ENCODE data around the gene ABLIM2.
"Not testable (repeated sequence)": the region's sequence is repeated elsewhere in the genome, so short reads cannot be mapped to it uniquely, and the experiment has no call there.

ABLIM2 gene

DNA sequence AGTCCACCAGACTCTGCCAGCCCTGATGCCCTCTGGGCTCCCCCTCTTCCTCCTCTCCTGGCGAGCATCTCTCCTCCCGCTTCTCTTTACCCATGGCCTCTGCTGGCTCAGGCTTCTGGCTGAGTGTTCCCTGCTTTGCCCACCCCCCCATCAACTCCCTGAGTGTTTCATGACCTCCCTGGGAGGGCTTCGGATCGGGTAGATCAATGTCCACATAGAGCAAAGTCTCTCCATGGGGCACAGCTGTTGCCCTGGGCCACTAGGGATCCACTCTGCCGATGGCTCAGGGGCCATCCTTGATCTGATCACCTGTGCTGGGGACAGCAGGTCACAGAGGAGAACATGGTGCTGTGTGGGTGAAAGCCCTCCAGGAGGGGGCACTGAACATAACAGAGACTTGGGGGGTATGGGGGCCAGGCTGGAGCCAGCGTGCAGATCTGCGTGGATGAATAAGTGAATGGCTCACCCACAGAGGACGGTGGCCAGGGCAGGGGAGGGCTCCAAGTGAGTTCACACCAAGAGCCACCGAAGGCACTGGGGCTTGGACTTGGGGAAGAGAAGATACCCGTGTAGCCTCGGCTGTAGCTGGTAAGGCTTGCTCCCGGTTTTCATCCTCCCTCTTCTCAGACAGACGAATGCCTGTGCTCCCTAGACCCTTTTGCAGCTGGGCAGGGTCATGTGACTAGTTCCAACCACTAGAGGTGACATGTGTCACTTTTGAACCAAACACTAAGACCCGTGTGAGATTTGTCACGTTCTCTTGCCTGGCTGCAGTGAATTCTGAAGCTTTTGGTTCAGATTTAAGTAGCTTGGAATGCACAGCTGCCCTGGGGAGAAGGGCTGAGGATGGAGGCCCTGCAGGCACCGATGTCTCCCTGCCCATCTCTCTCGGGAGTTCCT lies 195.8 kb downstream of the ABLIM2 start:
- DNase-seq (ENCODE audit: low read depth) = no peak

DNA sequence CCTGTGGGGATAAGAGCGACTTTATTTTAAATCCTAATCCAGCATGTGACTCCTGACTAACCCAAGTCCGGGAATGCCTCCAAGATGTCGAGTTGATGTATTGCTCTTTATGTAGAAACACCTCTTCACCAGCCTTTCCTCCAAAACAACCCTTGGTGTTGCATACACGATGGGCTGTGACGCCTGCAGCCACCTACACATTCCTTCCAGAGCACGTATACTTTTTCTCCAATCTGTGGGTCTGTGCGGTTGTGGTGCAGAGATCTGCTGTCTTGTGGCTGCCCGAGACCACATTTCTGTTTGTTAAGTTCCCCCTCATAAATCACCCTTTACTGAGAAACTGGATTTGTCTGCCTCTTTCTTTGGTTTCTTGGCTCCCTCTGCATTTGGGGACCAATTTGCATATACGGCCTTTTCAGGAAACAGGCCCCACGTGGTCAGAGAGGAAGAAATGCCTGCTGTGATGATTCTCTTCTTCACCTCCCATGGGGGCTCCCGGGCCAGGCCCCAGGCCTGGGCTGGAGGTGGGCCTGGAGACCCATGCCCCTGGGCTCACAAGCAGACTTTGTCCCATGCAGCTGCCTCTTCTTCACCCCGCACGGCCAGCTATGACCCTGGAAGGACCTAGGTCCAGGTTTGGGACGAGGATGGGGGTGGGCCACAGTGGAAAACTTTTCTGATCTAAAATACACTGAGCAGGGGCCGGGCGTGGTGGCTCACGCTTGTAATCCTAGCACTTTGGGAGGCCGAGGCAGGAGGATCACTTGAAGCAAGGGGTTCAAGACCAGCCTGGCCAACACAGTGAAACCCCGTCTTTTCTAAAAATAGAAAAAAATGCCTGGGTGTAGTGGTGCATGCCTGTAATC lies 197.6 kb downstream of the ABLIM2 start:
- DNase-seq (ENCODE audit: low read depth) = peak; percentile 79

GRCh38 chr4:7960017-7960789 lies 198.4 kb downstream of the ABLIM2 start:
- DNase-seq (ENCODE audit: low read depth) = no peak

DNA sequence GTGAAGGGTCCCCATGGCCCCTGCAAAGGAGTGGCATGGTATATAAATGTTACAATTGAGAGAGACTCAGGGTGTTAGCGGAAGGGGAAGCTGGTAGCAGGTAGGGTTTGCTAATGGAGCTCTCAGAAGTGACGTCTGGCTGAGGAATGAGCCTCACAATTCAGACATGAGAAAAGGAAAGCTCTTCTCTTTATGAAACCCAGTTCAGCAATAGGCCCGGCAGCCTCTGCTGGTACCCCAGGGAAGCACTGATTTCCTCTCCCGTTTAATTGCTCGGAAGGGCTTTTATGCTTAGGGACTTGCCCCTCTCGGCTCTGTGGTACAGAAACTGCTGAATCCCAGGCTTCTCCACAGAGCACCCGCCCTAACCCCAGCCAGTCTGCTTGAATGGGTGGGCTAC lies 199.5 kb downstream of the ABLIM2 start:
- no peak for DNase-seq (ENCODE audit: low read depth)

DNA sequence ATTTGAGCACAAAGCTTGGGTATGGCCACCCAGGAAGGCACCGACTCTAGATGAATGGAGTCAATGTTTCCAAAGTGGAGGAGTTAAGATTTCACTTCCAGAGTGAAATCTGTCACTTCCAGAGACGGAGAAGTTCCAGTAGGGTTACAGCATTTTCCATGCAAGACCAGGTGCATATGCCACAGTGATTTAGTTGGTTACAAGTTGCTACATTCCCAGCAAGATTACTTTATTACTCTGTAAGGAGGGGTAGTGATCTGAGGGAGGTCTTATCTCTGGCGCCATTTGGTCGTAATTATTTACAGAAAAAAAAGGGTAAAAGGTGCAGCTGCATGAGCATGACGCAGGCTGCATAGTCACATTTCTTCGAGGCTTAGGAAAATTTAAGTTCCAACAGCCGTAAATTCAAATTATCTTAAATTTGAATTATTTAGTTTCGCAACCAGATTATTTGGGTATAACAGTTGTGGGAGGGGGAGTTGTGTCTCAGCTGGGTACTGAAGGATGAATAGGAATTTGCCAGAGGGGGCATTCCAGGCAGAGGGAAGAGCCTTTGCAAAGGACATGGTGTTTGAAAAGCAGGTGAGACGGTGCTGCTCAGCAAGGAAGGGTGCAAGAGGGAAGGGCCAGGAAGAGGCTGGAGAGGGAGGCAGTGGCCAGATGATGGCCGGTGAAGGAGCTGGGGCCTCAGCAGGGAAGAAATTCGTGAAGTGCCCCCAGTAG lies 201.5 kb downstream of the ABLIM2 start:
- no peak for DNase-seq (ENCODE audit: low read depth)

DNA sequence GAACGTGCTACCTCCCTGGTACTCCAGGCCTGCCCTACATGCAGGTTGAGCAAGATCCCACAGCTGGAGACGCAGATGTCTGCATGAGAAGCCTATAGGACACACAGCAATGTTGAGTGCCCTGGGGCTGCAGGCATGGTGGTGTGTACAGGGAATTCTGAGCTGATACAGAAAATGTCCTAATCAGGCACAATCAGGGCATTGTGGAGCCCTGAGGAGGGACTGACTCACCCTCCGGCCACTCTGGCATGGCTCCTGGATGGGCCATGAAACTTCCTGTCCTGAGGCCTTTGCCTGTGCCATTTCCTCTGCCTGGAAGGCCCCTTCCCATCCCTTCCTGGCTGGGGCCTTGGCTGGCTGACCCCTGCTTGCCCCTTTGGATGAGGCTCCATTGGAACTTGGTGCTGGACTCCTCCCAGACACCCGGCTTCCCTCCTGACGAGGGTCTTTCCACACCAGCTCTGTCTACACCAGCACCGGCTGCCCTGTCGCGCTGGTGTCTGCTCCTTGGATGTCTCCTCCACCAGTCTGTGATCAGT lies 202.3 kb downstream of the ABLIM2 start:
- DNase-seq (ENCODE audit: low read depth) = no peak

DNA sequence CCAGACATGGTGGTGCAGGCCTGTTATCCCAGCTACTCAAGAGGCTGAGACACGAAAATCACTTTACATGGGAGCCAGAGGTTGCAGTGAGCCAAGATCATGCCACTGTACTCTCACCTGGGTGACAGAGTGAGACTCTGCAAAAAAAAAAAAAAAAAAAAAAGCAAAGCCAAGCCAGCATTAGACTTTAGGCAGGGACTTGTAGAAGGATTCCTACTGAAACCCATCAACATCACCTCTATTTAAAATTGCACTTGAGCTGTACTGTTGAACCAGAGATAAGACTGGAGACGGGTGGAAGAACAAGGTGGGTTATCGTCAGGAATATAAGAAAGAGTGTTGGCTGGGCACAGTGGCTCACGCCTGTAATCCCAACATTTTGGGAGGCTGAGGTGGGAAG lies 203.2 kb downstream of the ABLIM2 start:
- DNase-seq (ENCODE audit: low read depth) = no peak

- DNase-seq (ENCODE audit: low read depth) = no peak
These were observed 206.0 kb downstream of the ABLIM2 start for GRCh38 chr4:7952615-7953014.

- no peak for DNase-seq (ENCODE audit: low read depth)
These were observed 208.1 kb downstream of the ABLIM2 start for GRCh38 chr4:7950301-7951092.

DNA sequence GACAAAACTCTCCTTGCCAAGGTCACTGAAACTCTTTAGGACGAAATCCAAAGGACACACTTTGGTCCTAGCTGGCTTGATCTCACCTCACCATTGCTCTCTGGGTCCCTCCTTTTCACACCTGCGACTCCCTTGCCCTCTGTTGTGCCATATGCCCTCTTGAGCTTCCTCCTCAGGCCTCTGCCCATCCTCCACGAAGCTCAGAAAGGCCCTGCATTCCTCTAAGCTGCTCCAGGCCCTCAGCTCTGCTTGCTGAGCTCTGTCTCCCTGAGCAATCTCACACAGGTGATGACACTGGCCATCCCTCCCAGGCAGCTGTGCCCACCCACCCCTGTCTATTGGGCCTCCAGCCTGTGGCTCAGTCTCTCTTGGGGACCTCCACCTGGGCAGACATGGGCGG lies 208.9 kb downstream of the ABLIM2 start:
- no peak for DNase-seq (ENCODE audit: low read depth)

DNA sequence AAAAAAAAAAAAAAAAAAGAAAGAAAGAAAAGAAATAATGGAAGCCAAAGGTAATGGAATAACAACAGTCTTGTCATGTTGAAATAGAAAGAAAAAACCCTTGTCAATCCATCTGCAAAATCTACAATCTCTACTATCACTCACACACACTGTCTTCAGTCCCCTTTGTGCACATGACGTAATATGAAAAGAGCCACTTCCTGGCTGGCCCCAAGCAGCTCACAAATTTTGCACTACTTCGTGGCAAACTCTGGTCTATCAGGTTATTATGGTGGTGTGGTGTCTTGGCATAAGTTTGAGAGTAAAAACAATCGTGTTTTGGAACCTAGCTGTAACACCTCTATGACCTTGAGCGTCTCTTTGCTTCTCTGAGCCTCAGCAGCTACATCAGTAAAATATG lies 210.7 kb downstream of the ABLIM2 start:
- no peak for DNase-seq (ENCODE audit: low read depth)

DNA sequence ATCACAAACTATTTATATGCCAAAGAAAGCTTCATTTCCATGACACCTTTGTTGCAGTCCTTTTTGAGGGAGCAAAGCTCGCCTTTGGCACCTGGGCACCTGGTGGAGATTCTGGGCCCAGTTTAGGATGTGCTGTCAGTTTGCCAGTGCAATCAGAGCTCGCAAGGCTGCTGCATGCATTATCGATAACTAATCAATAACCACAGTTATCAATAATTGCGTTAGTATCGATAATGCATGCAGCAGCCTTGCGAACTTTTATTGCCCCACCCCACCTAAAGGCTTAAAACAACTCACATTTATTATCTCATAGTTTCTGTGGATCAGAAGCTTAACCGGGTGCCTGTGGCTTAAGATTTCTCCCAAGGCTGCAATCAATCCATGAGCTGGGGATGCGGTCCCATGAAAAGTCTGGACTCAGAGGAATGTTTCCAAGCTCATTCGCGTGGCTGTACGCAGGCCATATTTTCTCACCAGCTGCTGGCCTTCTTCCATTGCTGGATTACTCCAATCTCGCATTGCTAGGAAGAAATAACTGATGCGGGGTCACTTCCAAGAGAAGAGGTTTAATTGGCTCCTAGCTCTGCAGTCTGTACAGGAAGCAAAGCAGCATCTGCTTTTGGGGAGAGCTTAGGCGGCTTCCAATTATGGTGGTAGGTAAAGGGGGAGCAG lies 212.8 kb downstream of the ABLIM2 start:
- no peak for DNase-seq (ENCODE audit: low read depth)

- no peak for DNase-seq (ENCODE audit: low read depth)
These were observed 213.9 kb downstream of the ABLIM2 start for GRCh38 chr4:7944599-7945220.

- DNase-seq (ENCODE audit: low read depth) = not testable (repeated sequence)
These were observed 214.9 kb downstream of the ABLIM2 start for GRCh38 chr4:7943688-7944087.

DNA sequence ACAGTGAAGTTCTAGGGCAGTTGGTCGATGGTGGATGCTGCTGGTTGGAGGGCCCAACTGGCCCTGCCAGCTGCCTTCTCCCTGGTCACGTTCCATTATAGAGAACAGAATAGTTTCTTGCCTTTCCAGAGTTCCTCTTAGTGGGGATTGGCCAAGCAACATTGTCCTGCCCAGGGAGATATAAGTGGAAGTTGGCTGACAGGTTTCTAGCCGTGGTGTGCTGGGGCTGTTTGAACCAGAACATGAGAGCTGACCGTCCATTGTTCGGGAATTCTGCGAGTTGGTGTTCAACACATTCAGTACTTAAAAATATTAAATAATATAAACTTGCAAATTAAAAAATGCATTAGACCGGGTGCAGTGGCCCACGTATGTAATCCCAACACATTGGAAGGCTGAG lies 215.4 kb downstream of the ABLIM2 start:
- no peak for DNase-seq (ENCODE audit: low read depth)

DNA sequence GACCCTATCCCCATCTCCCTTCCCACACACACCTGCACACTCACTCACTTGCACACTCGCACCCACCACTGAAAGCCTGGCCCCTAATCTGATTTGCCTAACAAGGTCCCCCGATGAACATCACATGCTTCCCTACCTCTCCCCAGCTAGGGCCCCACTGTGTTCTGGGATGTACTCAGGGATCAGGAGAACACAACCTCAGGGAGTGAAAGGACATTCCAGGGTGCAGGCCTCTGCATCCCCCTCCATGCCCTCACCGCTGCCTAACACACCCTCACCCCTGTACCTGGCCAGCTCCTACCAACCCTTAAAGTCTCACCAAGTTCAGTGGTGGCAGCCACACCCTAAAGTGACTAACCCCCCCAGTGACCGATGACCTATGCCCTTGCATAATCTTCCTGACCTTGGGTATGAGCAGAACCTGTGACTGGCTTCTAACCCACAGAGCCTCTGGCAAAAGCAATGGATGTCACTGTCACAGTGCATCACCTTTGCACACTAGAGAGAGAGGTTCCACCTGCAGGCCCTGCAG lies 216.6 kb downstream of the ABLIM2 start:
- no peak for DNase-seq (ENCODE audit: low read depth)

DNA sequence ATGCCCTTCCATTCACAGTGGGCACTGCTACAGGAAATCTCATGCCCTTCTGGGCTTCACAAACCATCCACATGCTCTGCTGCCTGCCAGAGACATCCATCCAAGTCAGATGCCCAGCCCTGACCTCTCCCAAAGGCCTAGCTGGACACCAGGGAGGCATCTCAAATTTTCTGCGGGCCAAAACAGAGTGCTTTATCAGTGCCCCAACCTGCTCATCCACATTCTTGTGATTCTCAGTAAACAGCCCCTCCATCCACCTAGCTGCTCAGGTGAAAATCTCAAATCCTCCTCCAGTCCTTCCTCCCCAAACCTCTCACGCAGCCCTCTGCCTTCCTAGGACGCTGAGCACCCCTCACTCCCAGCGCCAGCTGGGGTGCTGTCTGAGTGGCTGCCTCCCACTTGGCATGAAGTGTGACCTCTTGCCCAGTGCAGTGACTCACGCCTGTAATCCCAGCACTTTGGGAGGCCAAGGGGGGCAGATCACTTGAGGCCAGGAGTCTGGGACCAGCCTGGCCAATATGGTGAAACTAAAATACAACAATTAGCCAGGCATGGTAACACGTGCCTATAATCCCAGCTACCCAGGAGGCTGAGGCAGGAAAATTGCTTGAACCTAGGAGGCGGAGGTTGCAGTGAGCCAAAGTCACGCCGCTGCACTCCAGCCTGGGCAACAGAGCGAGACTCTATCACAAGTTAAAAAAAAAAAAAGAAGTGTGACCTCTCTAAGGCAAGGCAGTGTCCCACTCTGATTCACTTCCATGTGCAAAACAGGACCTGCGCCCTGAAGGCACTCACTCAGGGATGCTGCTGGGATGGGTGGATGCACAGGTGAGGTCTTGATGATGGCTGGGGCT lies 217.3 kb downstream of the ABLIM2 start:
- DNase-seq (ENCODE audit: low read depth) = no peak

- DNase-seq (ENCODE audit: low read depth) = no peak
These were observed 219.1 kb downstream of the ABLIM2 start, which contains the start of gene AFAP1 for GRCh38 chr4:7939377-7940108. TSS of gene AFAP1 (minus strand) at chr4:7939861. CDS start at chr4:7872078, 67,783 bp downstream.
